ENCODE data around the gene GALK1.

Gene GALK1

DNA sequence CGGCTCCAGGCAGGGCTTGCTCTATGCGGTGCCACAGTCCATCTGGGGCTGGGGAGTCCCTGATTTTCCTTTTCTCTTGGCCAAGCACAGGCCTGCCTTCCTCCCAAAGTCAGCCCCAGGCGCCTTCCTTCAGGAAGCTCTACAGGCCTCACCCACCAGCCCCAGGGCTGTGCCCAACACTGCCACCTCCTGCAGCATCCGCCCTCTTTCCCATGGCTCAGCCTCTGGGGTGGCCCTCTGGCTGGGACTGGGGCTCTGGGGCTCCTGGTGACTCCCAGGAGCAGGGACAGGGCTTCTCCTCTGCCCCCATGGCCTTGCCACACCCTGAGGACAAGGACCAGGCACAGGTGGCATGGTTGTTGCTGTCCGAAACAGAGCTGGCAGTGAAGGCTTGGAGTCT lies 42.9 kb downstream of the GALK1 start:
- Histone ChIP-seq H3K36me3 (ENCODE audit: insufficient read depth, low read length) (no peaks in the 10 kb centered on the region), H2AFZ (ENCODE audit: low read length, unreplicated experiment) (no peak overlapping the region), H3K4me1 (ENCODE audit: control insufficient read depth, insufficient read depth, low read length, unreplicated experiment) (no peaks in the 10 kb centered on the region), H3K4me3 (ENCODE audit: low read depth, low read length) (no peak overlapping the region), H3K27me3 (ENCODE audit: insufficient read depth, low read length) (peaks cover 34% of the 10 kb centered on the region), H3K27ac (ENCODE audit: low read depth, low read length) (no peak overlapping the region), H3K79me2 (ENCODE audit: control insufficient read depth, insufficient read depth, low read length, unreplicated experiment) (no peaks in the 10 kb centered on the region)

DNA sequence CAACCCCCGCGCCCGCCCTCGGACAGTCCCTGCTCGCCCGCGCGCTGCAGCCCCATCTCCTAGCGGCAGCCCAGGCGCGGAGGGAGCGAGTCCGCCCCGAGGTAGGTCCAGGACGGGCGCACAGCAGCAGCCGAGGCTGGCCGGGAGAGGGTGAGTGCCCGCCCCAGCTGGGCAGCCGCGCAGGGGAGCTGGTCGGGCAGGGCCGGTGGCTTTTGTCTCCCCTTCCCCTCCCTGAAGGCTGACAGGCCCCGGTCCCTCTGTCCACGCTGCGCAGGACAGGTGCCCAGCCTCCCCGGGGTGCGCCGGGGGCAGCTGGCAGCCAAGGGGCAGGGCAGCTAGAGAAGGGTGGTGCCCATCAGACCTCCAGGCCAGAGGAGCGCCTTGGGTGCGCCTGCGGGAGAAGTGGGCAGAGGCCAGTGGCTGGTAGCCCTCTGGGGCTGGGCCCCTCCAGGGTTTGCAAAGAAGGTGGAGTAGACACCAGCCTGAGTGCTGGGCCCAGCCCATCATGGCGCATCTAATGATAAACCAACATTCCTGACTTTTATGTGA lies 43.5 kb downstream of the GALK1 start:
- Histone ChIP-seq H3K27ac (ENCODE audit: low read depth, low read length) (no peak overlapping the region), H3K4me3 (ENCODE audit: low read depth, low read length) (peak overlapping the region; percentile 51; the same call in 1 of the 2 replicates), H3K36me3 (ENCODE audit: insufficient read depth, low read length) (no peaks in the 10 kb centered on the region), H3K27me3 (ENCODE audit: insufficient read depth, low read length) (peaks cover 34% of the 10 kb centered on the region), H3K79me2 (ENCODE audit: control insufficient read depth, insufficient read depth, low read length, unreplicated experiment) (no peaks in the 10 kb centered on the region), H2AFZ (ENCODE audit: low read length, unreplicated experiment) (no peak overlapping the region), H3K4me1 (ENCODE audit: control insufficient read depth, insufficient read depth, low read length, unreplicated experiment) (no peaks in the 10 kb centered on the region)

DNA sequence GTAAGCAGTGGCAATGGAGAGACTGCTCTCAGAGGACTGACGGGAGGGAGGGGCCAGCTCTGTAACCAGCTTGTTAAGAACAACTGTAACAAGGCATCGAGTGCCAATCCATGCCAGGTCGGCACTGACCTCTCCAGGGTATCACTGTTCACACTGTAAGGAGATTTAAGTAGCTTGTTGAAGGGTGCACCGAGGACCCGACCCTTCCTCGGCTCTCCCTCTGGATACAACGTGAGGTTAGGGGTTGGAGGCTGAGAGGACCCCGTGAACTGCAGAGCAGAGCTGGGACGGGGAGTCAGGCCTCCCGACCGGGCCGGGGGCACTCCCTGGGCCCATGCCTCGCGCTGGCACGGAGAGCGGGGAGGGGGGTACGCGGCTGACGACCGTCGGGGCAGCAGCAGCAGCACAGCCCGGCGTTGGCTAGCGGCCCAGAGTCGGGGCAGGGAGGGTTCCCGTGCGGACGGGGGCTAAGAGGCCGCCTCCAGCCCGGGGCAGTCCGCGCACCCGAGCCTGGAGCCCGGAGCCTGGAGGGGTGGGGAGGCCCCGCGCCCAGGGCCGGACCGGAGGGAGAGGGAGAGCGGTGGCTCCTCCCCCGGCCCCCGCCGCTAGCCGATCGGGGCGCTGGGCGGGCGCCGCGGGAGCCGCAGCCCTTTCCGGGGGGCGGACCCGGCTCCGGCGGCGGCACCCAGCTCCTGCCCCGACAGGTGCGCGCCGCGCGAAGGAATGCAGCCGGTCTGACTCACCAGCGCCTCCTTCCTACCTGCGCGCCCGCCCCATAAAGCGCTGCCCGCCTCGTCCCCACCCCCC lies 44.1 kb downstream of the GALK1 start, which contains the start of gene ITGB4:
Gene ITGB4, plus strand, starts transcription at position 804 of the 807 bp plus-strand sequence. CDS start 3,245 bp downstream, outside the sequence.
- H3K79me2 ChIP-seq (ENCODE audit: control insufficient read depth, insufficient read depth, low read length, unreplicated experiment): no peaks in the 10 kb centered on the region
- H3K4me1 ChIP-seq (ENCODE audit: control insufficient read depth, insufficient read depth, low read length, unreplicated experiment): no peaks in the 10 kb centered on the region
- H2AFZ ChIP-seq (ENCODE audit: low read length, unreplicated experiment): peak within 1 kb of the TSS; percentile 25
- no peaks in the 10 kb centered on the region for H3K36me3 ChIP-seq (ENCODE audit: insufficient read depth, low read length)
- H3K4me3 ChIP-seq (ENCODE audit: low read depth, low read length): peak within 1 kb of the TSS; percentile 51
- peaks cover 34% of the 10 kb centered on the region for H3K27me3 ChIP-seq (ENCODE audit: insufficient read depth, low read length)
- H3K27ac ChIP-seq (ENCODE audit: low read depth, low read length): no peak within 1 kb of the TSS

DNA sequence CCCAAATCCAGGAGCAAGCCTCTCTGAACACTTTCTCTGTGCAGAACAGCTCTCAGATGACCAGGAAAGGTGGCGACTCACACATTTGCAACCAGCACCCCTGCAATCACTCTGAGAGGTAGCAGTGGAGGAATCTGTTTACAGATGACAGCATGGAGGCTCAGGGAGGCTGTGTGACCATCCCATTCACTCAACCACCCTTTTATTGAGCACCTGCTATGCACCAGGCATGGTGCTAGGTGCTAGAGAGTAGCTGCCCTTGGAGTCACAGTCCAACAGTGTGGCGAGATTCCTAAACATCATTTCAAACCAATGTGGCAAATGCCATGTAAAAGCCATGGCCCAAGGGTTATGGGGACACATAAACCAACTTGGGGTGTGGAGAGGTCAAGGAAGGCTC lies 45.3 kb downstream of the GALK1 start:
- H3K27ac ChIP-seq (ENCODE audit: low read depth, low read length): no peak overlapping the region
- H3K27me3 ChIP-seq (ENCODE audit: insufficient read depth, low read length): peaks cover 34% of the 10 kb centered on the region
- H3K4me1 ChIP-seq (ENCODE audit: control insufficient read depth, insufficient read depth, low read length, unreplicated experiment): no peaks in the 10 kb centered on the region
- H3K79me2 ChIP-seq (ENCODE audit: control insufficient read depth, insufficient read depth, low read length, unreplicated experiment): no peaks in the 10 kb centered on the region
- no peak overlapping the region for H2AFZ ChIP-seq (ENCODE audit: low read length, unreplicated experiment)
- no peaks in the 10 kb centered on the region for H3K36me3 ChIP-seq (ENCODE audit: insufficient read depth, low read length)
- H3K4me3 ChIP-seq (ENCODE audit: low read depth, low read length): no peak overlapping the region

DNA sequence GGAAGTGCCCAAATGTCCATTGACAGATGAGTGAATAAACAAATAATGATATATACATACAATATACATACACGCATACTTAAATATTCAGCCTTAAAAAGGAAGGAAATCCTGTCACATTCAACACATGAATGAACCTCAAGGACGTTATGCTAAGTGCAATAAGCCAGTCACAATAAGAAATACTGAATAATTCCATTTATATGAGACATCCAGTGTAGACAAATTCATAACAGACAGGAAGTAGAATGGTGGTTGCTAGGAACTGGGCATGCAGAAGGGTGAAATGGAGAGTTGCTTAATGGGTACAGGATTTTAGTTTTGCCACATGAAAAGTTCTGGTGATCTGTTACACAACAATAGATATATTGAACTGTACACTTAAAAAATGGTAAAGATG lies 52.5 kb downstream of the GALK1 start:
- Histone ChIP-seq H3K36me3 (ENCODE audit: insufficient read depth, low read length) (no peaks in the 10 kb centered on the region), H3K27me3 (ENCODE audit: insufficient read depth, low read length) (no peaks in the 10 kb centered on the region), H3K4me1 (ENCODE audit: control insufficient read depth, insufficient read depth, low read length, unreplicated experiment) (peaks cover 3% of the 10 kb centered on the region), H3K27ac (ENCODE audit: low read depth, low read length) (no peak overlapping the region), H2AFZ (ENCODE audit: low read length, unreplicated experiment) (no peak overlapping the region), H3K79me2 (ENCODE audit: control insufficient read depth, insufficient read depth, low read length, unreplicated experiment) (no peaks in the 10 kb centered on the region), H3K4me3 (ENCODE audit: low read depth, low read length) (no peak overlapping the region)

All from ACC112 (cell line).